ENCODE measurements around the gene ERICH6B.
"Not testable (repeated sequence)": the region's sequence is repeated elsewhere in the genome, so short reads cannot be mapped to it uniquely, and the experiment has no call there.

ERICH6B gene

GRCh38 chr13:45615501-45616101 lies at the start of gene ERICH6B:
TSS of gene ERICH6B (minus strand) at chr13:45615739. CDS start at chr13:45597005, 18,734 bp downstream.
- TF ChIP-seq ZC3H10 (CRISPR knock-in tag; IDR thresholded peaks at IDR 0.05) (no peak), ZFP30 (CRISPR knock-in tag; IDR thresholded peaks at IDR 0.05) (no peak), TOX (CRISPR knock-in tag; IDR thresholded peaks at IDR 0.05; ENCODE audit: borderline replicate concordance) (no peak), ZNF8 (CRISPR knock-in tag; IDR thresholded peaks at IDR 0.05) (no peak), TCF4 (CRISPR knock-in tag; IDR thresholded peaks at IDR 0.05; ENCODE audit: borderline replicate concordance) (no peak), OSR1 (CRISPR knock-in tag; IDR thresholded peaks at IDR 0.05) (no peak), ESRRG (CRISPR knock-in tag; IDR thresholded peaks at IDR 0.05) (no peak), ZFP3 (CRISPR knock-in tag; IDR thresholded peaks at IDR 0.05) (no peak), PPARA (CRISPR knock-in tag; IDR thresholded peaks at IDR 0.05; ENCODE audit: borderline replicate concordance) (no peak), GLIS3 (CRISPR knock-in tag; IDR thresholded peaks at IDR 0.05) (no peak), ZNF70 (CRISPR knock-in tag; IDR thresholded peaks at IDR 0.05) (no peak), BACH2 (CRISPR knock-in tag; IDR thresholded peaks at IDR 0.05; ENCODE audit: borderline replicate concordance) (no peak), RARB (CRISPR knock-in tag; IDR thresholded peaks at IDR 0.05) (no peak)
- TF ChIP-seq, protein P1, sequence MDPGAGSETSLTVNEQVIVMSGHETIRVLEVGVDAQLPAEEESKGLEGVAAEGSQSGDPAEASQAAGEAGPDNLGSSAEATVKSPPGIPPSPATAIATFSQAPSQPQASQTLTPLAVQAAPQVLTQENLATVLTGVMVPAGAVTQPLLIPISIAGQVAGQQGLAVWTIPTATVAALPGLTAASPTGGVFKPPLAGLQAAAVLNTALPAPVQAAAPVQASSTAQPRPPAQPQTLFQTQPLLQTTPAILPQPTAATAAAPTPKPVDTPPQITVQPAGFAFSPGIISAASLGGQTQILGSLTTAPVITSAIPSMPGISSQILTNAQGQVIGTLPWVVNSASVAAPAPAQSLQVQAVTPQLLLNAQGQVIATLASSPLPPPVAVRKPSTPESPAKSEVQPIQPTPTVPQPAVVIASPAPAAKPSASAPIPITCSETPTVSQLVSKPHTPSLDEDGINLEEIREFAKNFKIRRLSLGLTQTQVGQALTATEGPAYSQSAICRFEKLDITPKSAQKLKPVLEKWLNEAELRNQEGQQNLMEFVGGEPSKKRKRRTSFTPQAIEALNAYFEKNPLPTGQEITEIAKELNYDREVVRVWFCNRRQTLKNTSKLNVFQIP (CRISPR knock-in tag; IDR thresholded peaks at IDR 0.05; ENCODE audit: borderline replicate concordance, low read depth) = no peak
- TF ChIP-seq, protein P2, sequence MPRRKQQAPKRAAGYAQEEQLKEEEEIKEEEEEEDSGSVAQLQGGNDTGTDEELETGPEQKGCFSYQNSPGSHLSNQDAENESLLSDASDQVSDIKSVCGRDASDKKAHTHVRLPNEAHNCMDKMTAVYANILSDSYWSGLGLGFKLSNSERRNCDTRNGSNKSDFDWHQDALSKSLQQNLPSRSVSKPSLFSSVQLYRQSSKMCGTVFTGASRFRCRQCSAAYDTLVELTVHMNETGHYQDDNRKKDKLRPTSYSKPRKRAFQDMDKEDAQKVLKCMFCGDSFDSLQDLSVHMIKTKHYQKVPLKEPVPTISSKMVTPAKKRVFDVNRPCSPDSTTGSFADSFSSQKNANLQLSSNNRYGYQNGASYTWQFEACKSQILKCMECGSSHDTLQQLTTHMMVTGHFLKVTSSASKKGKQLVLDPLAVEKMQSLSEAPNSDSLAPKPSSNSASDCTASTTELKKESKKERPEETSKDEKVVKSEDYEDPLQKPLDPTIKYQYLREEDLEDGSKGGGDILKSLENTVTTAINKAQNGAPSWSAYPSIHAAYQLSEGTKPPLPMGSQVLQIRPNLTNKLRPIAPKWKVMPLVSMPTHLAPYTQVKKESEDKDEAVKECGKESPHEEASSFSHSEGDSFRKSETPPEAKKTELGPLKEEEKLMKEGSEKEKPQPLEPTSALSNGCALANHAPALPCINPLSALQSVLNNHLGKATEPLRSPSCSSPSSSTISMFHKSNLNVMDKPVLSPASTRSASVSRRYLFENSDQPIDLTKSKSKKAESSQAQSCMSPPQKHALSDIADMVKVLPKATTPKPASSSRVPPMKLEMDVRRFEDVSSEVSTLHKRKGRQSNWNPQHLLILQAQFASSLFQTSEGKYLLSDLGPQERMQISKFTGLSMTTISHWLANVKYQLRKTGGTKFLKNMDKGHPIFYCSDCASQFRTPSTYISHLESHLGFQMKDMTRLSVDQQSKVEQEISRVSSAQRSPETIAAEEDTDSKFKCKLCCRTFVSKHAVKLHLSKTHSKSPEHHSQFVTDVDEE (CRISPR knock-in tag; IDR thresholded peaks at IDR 0.05) = no peak
- ATAC-seq = no peak

- not testable (repeated sequence) for ATAC-seq
Observed at GRCh38 chr13:45662903-45663302, 47.4 kb upstream of the ERICH6B start.

DNA sequence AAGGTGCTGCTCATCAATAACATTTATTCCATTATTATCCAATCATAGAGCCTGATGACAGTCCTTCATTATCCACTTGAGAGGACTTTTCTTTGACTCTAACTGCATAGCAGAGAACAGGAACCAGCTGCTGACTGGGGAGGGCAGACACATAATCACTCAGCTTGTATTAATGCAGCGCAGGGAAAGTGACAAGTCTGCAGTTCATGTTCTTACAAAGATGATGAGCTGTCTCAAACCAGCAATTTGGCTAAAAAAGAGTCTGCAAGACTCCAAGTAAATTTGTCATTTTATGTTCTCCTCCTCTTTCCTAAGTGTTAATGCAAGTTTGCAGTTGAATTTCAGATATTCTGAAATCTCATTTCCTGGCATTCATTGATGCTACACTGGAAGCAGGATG lies 46.6 kb upstream of the ERICH6B start:
- no peak for ATAC-seq
- TF ChIP-seq CREB5 (CRISPR knock-in tag; IDR thresholded peaks at IDR 0.05; ENCODE audit: low read depth) = no peak
- TF ChIP-seq ZNF70 (CRISPR knock-in tag; IDR thresholded peaks at IDR 0.05) = no peak
- TF ChIP-seq ISL1 (CRISPR knock-in tag; IDR thresholded peaks at IDR 0.05) = no peak
- no peak for TF ChIP-seq PPARA (CRISPR knock-in tag; IDR thresholded peaks at IDR 0.05; ENCODE audit: borderline replicate concordance)
- no peak for TF ChIP-seq BACH2 (CRISPR knock-in tag; IDR thresholded peaks at IDR 0.05; ENCODE audit: borderline replicate concordance)
- TF ChIP-seq ZC3H10 (CRISPR knock-in tag; IDR thresholded peaks at IDR 0.05) = no peak
- TF ChIP-seq CSDC2 (CRISPR knock-in tag; IDR thresholded peaks at IDR 0.05) = no peak
- TF ChIP-seq SNAI2 (CRISPR knock-in tag; IDR thresholded peaks at IDR 0.05) = no peak
- TF ChIP-seq TOX (CRISPR knock-in tag; IDR thresholded peaks at IDR 0.05; ENCODE audit: borderline replicate concordance) = no peak
- no peak for TF ChIP-seq ZNF565 (CRISPR knock-in tag; conservative IDR thresholded peaks at IDR 0.05; ENCODE audit: low read depth)

DNA sequence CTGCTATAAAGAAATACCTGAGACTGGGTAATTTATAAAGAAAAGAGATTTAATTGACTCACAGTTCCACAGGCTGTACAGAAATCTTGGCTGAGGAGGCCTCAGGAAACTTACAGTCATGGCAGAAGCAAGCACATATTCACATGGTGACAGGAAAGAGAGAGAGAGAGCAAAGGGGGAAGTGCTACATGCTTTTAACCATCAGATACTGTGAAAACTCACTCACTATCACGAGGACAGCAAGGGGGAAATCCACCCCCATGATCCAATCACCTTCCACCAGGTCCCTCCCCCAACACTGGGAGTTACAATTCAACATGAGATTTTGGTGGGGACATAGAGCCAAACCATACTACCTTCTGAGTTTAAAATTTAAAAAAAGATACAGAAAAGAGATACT lies 44.9 kb upstream of the ERICH6B start:
- not testable (repeated sequence) for ATAC-seq

- no peak for ATAC-seq
Observed at GRCh38 chr13:45659536-45659935, 44.0 kb upstream of the ERICH6B start.

More at GRCh38 chr13:45659536-45659935, 44.0 kb upstream of the ERICH6B start:
- TF ChIP-seq, protein P2 (CRISPR knock-in tag; IDR thresholded peaks at IDR 0.05) = no peak
- TF ChIP-seq RARB (CRISPR knock-in tag; IDR thresholded peaks at IDR 0.05) (no peak), BACH2 (CRISPR knock-in tag; IDR thresholded peaks at IDR 0.05; ENCODE audit: borderline replicate concordance) (no peak), ZNF565 (CRISPR knock-in tag; conservative IDR thresholded peaks at IDR 0.05; ENCODE audit: low read depth) (no peak), ESRRG (CRISPR knock-in tag; IDR thresholded peaks at IDR 0.05) (no peak), ZNF8 (CRISPR knock-in tag; IDR thresholded peaks at IDR 0.05) (no peak)

All from SK-N-SH treated with all-trans-retinoic acid at 6 μM for 48 hours (cell line).